Measurements from ENCODE around the gene CFAP100.

The CFAP100 gene

DNA sequence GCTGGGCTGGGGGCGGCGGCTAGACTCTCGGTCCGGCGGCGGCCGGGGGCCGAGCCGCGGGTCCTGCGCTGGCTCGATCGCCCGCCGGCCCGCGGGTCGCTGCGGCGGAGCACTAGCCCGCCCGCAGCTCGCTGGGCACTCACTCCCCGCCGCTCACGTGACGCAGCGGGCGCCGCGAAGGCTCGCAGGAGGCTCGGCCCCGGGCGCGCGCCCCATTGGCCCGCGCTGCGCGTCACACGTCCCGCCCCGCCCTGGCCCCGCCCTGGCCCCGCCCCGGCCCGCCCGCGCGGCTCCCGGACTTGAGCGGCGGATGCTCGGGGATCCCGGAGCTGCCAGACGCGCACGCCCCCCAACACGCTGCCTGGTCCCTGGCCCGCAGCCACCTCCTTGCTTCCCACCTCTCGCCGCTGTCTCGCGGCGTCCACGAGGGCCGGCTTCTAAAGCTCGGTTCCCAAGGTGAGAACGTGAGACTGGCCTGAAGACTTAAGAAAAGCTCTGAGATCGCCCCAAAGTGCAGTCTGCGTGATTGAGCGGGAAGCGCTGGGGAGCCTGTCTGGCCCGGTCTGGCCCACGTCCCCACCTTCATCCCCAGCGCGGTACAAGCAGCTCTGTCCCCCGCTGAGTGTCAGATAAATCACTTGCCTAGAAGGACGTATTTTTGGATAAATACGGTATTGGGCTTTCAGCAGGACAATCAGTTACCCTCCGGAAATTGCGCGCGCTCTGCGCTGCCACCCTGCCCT is 37.2 kb upstream of the CFAP100 start, which contains the start of gene KLF15:
KLF15 (minus strand) TSS at position 114 of the 743 bp plus-strand sequence. CDS start 4,486 bp downstream, outside the sequence.
- DNase-seq = peak in 1 of 2 experiments; percentile 47

DNA sequence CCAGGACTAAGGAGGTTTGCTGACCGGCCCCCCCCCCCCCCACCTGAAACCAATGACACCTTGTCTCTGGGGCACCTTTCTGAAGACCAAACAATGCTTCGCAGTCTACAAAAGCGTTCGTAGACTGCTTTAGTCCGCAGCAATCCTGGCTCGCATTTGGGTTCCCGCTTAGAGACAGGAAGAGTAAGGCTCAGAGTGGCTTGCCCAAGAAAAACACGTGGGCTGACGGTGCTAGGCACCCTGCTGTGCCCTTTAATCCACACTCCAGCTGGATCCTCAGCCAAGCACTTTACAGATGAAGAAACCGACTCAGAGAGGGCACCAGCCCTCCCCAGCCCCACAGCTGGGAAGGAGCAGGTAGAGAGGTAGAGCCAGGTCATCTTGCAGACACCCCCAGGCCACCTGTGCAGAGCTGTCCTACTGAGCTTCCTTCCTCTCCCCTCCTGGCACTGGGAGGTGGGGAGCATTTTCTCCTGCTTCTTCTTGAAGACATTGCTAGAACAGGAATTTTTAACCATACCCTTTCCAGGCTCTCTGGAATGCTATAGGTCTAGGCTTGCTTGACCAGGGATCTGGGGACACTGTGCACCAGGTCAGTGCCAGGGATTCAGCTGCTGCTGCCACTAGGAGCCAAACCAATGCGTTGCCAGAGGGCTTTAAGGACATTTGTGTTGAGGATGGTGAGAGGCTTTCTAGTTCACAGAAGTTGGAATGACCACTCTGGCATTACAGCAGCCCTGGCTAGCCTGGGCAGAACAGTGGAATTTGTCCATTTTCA is 36.5 kb upstream of the CFAP100 start:
- DNase-seq = no peak

DNA sequence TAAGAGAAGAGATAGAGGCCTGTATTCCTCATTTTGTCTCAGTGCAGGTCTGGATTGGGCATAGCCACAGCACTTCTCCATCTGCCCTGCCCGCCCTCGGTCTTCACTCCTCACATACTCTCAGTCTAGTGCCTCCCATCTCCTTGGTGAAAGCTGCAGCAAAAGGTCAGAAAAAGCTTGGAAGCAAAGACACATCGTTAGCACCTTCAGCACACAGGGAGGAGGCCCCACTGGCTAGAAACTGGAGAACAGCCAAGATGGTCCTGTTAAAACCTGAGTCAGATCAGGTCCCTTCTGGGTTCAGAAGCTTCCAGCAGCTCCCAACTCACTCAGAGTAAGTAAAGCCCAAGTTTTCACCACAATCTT is 35.9 kb upstream of the CFAP100 start:
- DNase-seq = no peak

DNA sequence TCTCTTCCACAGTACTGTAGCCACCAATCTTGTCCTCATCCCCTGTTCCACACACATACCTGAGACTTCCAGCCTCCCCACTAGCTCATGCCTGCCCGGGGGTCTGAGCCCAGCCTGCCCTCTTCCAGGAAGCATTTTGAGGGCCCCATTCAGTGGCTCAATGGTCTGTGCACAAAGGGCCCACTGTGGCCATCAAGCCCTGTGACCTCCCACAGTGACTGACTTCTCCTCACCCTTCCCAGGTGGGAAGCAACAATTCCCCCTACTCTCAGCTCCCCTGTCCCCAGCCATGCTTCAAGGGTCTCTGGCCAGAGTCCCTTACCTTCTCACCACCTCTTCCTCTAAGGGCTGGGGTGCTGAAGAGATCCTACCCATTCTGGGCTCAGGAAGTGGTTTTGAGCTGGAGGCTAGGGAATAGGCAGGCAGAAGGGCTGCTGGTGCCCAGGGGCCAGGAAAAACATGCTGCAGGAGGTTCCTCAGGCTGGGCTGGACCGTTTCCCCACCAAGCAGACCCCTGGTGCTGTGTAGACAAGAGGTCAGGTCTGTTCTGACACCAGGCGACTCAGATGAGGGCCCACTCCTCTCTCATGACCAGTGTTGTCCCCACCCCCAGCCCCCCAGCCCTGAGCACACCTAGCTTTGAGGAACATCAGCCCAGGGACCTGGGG is 34.5 kb upstream of the CFAP100 start:
- DNase-seq = no peak

DNA sequence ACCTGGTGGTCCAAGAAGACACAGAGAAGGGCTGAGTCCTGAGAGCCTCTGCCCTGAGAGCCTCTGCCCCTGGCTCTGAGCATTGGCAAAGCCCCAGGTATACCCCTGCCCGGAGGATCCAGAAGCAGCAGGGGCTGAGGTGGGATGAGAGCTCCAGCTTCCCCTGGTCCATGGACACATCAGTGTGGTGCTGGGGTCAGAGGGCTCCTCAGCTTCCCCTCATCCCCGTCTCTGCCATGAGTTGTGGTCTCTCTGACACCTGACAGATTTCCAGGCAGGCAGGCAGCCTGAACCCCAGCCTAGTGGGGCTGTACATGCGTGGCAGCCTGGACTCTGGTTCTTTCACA is 34.0 kb upstream of the CFAP100 start:
- no peak for DNase-seq

DNA sequence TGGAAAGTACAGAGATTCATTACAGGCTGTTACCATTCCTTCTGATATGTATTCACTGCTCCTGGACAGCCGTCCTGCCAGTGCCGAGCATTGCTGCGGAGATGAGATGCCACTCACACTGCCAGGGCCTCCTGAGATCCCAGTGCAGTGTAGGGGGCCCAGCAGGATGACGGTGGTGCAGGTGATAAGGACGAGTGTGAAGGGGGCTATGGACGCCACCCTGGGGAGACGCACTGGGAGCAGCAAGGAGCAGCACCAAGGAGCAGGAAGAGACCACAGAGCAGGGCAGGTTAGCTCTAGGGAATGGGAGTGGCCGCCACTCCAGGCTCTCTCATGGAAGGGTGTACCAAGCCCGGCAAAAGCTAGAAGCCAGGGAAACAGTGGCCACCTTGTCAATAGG is 33.5 kb upstream of the CFAP100 start:
- no peak for DNase-seq

DNA sequence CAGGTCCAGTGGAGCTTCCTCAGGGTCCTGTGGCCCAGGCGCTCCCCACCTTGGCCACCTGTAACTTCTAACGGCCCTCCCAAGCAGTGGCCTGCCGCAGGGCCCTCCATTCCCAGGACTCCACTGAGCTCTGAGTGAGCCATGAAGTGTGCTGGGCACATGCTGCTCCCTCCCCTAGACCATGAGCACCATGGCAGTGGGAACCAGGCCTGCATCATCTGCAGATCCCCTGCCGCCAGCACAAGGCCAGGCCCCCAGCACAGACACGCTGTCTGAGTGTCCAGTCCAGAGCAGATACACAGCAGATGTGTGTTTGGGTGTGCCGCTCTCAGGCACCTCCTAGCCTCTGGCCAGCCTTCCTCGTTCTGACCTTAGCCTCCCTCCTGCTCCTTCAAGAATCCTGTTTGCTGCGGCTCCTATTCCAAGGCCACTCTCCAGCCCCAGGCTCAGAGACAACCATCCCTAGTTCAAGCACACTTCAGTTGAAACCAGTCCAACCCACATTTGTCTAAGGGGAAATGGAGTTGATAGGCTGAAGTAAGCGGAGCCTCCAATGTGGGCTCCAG is 30.5 kb upstream of the CFAP100 start:
- DNase-seq = no peak

DNA sequence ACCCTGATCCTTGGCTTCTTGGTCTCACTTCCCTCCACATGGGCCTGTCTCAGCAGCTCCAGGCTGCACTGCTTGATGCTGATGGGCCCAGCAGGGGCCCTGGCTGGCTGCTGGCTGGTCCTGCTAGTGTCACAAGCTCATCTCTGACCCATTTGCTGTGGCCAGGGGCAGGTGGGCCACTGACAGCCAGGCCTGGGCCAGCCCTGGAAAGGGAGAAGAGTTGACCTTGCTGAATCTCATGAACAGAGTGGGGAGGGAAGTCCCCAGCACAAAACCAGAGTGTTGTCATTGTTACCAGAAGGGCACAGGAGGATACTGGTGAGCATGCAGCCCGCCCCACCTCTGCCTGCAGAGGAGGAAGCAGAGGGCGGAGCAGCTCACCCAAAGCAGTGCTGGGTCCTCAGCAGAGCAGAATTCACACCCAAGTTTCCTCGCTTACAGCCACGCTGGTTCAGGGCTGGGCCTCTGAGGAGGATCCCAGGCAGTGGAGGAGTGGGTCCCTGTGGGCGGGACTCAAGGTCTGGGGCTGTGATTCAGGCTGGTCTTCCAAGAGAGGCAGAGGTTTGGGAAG is 29.9 kb upstream of the CFAP100 start:
- DNase-seq = no peak

DNA sequence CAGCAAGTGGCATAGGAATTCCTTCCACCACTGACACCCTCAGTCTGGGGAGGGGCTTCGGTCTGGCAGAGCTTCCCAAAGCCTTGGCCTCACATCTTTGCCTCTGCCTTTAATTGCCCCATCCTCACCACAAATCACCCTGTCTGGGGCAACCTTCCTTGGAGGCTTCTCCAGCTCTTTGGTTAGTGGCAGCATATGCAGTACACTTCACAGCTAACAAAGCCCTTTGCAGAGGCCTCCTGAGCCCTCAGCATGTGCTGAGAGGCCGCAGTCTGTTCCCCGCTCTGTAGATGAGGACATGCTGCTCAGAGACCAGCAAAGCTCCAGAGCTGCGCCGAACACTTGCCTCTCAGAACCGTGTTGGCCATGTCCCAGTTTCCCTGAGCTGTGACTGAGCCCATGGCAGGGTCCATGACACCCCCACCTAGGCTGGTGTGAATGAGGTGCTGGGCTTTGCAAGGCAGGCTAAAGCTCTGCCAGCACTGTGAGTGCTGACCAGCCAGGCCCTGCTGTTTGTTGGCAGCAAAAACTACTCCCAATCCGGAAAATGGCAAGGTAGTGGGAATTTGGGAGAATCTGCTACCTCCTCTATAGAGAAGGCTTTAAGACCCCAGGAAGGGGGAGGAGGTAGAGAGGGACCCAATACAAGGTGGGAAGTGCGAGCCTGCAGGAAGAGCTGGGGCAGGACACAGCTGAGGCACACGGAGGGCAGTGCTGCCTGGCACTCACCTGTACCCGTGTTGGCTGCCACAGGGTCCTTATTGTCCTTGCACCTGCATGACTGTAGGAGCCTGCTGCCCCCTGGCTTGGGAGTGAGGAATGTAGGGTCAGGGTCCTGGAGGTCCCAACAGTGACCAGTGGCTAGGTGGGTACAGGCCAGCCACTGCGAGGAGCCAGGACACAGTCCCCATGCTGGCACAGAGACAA is 29.1 kb upstream of the CFAP100 start:
- no peak for DNase-seq

DNA sequence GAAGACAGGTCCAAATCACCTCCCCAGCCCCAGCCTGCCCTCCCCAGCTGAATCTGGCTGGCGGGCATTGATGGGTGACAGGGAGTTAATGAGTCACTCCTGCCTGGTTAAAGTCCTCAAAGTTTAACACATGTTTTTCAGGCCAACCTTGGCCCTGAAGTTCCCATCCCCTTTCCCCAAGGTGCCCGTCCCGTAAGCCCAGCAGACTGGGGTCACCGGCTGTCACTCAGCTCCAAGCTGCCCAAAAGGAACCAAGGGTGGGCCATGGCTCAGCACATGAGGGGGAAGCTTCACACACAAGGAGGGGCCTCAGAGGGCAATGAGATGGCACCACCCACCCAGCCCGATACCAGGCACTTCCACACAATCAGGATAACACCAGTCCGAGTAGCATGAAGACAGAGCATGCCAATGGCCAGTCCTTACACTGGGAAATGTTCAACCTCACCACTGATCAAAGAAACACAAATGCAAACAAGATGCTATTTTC is 27.3 kb upstream of the CFAP100 start:
- DNase-seq = no peak

DNA sequence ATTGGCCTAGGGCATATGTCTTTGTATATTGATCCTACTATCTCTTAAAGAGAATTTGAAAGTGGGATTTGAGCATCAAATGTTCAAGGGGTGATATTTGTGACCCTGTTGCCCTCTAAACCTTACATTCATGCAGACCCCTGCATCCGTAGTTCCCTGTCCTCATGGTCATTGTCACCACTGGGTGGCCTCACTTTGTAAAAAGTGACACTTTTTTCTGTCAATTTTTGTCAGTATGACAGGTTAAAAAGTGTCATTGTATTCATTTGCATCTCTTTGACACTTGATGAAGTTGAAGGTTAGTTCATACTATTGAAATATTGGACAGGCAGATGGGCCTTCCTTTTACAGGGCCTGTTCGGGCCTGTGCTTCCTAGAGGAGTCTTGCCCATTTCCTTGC is 25.2 kb upstream of the CFAP100 start:
- DNase-seq = no peak

DNA sequence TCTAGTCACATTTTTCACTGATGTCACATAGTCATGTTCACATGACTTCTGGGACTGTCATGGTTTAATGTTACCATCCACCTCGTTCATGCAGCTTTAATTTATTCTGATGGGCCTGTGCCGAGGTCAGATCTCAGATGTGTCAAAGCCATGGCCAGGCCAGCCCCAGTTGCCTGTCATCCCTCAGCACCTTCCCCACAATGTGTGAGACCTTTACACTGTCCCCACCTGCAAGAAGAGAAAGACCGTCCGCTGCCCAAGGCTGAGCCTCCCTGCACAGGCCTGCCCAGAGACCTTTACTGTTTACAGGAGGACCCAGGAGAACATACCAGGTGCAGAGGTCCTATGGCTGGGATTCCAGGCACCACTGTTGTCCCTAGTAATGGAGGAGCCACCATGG is 24.7 kb upstream of the CFAP100 start:
- no peak for DNase-seq

DNA sequence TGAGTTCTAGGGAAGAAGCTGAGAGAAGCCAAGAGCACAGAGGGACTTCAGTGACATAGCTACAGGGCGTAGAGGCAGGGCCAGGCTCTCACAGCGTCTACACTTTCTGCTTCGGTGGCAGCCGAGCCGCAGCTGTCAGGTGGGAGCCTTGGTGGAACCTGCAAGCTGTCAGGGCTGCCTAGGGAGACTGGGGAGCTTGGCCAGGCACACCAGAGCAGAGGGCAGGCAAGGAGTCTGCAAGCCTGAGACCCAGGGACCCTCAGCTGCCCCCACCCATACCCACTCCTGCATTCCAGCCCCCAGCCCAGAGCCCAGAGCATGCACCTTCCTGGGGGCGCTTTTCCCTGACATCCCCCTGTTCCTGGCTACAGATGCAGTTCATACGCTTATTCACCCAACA is 24.1 kb upstream of the CFAP100 start:
- DNase-seq = no peak

DNA sequence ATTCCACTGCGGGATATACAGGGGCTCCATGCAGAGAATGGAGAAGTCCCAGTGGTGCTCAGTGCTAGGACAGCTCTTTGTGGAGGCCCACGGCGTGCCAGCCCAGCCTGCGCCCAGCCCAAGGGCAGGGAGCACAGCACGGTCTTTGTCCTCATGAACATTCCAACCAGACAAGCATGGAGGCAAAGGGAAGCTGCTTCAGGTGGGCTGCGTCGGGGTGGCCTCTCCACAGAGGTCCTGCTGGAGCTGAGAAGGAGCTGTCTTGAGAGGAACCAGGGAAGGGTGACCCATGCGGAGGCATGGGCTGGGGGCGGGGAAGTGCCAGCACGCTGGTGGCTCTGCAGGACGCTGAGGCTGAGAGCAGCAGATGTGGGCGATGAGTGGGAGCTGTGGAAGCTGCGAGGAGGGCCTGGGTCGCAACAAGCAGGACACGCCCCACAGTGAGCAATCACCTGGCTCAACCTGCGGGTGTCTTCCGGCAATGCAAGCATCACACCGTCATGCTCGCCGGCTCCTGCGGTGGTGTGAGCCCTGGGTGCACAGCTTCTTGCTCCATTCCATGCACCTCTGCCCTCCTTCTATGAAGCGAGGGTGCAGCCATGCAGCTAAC is 23.5 kb upstream of the CFAP100 start:
- no peak for DNase-seq

DNA sequence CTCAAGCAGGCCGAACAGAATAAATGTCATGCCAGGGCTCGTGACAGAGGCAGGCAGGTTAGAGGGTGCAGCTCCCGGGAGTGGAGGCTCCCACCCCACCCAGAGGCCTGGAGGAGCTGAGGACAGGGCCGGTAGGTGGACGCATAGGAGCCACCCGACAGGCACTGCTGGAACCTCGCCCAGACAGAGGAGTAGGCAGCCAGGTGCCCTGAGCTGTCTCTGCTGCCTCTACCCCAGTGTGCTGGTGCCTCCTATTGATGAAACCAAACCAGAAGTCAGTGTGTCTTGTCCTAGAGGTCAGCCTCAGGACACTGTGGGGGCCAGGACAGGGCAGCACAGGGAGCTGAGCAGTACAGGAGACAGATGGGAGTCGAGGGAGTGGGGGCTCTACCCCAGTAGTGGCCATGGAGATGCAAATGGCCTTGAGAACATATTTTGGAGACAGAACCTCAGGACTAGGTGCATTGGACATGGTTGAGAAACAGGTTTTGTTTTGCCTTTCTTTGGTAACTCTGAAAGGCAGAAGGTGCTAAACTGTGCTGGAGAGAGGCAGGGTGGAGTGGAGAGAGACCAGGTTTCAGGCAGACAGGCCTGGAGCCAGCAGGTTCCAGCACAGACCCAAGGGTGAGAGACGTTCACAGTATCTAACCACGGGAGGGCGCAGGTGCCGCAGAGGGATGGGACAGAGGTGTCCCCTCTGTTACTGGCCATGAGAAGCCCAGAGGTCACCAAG is 22.1 kb upstream of the CFAP100 start:
- no peak for DNase-seq

DNA sequence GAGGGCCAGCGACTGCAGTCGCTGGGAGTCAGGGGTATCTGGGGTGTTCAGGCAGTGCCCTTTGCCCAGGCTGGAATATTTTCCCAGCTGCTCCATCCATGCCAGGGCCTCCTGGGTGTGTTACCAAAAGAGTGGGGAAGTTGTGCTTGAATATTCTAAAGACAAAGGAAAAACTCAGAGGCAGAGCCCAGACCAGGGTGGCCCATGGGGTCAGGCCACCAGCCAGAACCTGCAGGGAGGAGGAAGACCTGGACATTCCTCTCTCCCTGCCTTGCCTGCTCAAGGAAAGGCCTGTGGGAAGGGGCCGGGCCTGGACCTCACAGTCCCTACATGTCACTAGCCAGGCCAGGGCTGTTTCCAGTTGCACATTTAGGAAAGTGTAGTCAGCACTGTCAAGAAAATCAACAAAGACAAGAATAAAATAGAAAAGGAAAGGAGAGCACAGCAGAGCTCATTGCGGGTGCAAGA is 21.5 kb upstream of the CFAP100 start:
- DNase-seq = no peak

DNA sequence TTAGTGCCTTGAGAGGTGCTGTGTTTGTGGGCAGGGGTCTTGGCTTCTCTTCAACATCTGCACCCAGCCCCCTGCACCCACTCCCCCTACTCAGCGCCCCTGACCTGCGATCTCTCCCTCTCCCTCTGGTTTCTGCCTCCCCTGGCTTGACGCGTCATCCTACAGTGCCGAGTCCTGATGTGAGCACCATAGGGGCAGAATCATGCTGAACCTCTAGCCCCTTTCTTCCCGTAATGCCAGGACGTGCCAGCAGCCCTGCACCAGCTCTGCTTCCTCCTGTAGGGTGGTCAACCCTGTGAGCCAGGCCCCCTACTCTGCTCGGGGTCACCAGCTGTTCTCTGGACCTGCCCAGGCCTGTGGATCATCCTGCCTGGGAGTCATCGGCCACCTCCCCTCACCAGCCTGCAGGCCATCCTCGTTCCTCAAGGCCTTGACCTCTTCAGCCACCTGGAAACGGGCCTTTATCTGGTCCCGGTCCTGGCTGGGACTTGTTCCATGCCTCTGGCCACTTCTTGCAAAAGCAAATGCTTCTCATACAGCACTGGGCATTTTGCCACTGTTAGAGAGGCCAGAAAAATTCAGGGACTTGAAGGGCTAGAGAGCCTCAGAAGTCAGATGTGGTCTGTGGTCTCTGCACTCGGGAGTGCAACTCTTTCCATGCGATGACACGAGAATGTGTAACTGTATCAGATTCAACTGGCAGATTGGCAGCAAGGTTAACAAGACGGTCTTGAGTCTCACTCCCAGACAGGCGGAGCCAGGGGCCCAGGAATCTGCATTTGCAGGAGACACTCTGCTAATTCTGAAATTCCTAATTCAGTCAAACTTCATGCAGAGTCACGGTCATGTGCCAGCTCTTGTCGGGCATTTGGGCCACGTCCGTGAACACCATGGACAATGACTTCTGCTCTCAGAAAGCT is 20.8 kb upstream of the CFAP100 start:
- DNase-seq = no peak

DNA sequence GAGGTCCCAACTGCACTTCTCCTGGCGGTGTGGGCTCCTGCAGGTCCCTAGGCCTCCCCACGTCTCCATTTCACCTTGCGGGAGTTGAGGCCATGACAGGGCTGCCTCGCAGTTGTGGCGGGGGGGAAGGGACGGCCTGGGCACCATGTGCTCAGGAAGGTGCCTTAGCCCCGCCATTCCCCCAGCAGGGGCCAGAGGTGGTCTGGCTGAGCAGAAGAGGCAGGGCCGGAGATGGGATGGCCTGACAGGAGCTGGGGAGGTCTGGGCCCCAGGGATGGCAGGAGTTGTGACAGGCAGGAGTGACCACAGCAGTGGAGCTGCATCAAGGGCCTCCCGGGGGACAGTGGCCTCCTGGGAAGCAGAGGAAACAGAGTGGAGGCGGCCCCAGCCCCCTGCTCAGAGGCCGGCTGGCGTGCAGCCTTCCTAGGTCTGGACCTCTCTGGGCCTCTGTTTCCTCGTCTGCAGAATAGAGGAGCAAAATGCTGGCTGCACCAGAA is 18.8 kb upstream of the CFAP100 start:
- DNase-seq = no peak

DNA sequence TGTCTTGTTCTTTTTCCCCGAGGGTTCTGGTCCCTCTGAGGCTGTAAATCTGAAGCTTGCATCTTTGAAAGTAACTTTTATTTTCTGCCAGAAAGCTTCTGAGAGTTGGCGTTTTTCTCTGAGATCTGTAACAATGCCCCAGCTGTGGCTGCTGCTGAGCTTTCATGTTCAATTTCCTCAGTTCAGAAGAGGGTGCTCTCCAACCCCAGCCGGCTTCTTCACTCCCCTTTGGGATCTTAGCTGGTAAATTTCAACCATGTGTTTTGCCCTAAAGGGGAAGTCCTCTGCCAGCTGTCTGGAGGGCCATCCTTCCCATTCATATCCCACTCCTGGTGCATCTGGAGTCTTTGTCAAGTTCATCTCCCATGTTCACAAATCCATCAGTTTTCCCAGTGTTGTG is 18.3 kb upstream of the CFAP100 start:
- DNase-seq = no peak
